ENCODE data around the gene TGFA. TPM values are rescaled to one million over a fixed set of nuclear protein-coding genes. Genes with fewer than 3 reads are reported as not detected.

TGFA gene
- total RNA-seq (2021) = 27.7 and 36.4 TPM in 2 replicates
- percentile 89 among the genes with signal in this experiment for Bru-seq, nascent RNA
- BruChase-seq, experiment 1, labeled RNA remaining after a 2-hour chase = percentile 85 among the genes with signal in this experiment
- percentile 77 among the genes with signal in this experiment for BruChase-seq, experiment 2, labeled RNA remaining after a 6-hour chase
- long read RNA-seq, full-length matches to known transcripts = 19 of 33 reads
- long read RNA-seq, partial matches to known transcripts = 1 of 33 reads
- long read RNA-seq, other reads (novel, unspliced or antisense) = 13 of 33 reads

GRCh38 chr2:70553584-70554337, at the start of gene TGFA:
Gene TGFA (minus strand): TSS chr2:70553826. CDS start chr2:70553767, 59 bp downstream.
- H3K4me3 ChIP-seq = peak within 1 kb of the TSS; percentile 99
- no peaks in the 10 kb centered on the region for H3K9me2 ChIP-seq (ENCODE audit: insufficient read depth)
- ChIA-PET POLR2A (ENCODE audit: unreplicated experiment) (interaction anchor here (0.5 to 0.7 kb wide), 2 partner anchors 213 to 640 kb away, joined by 3 to 4 read pairs; no protein-coding TSS in a partner anchor), CTCF (interaction anchor here (0.6 to 0.7 kb wide), 3 partner anchors 66 to 80 kb away, joined by 3 to 9 read pairs (median 4); no protein-coding TSS in a partner anchor)
- TF ChIP-seq CTCF (conservative IDR thresholded peaks at IDR 0.05) (peak; percentile 86), EZH2 (IDR thresholded peaks at IDR 0.05; ENCODE audit: low read depth) (no peak)
- H3K79me2 ChIP-seq (ENCODE audit: low read depth) = peaks cover 52% of the 10 kb centered on the region
- H3K27me3 ChIP-seq (ENCODE audit: insufficient read depth, low read depth) = no peaks in the 10 kb centered on the region
- DNase-seq = peak; percentile 83 to 98
- intact Hi-C loops (cut with micrococcal nuclease; ENCODE audit: unreplicated experiment) = loop anchor here (1.0 to 5.0 kb wide), 8 partner anchors 44 to 251 kb away; partner anchors contain the start of gene FAM136A
- H3K9me3 ChIP-seq (ENCODE audit: insufficient read depth, low read depth) = no peaks in the 10 kb centered on the region
- peak within 1 kb of the TSS; percentile 75 for H2AFZ ChIP-seq
- no TSS peak for BruUV-seq (replicated peaks)
- peaks cover 50% of the 10 kb centered on the region for H3K4me1 ChIP-seq (replicated peaks; ENCODE audit: insufficient read depth)
- H3F3A ChIP-seq (ENCODE audit: insufficient read depth, low read depth) = peaks cover 15% of the 10 kb centered on the region; the same call in 1 of the 2 replicates
- H3K27ac ChIP-seq = peak within 1 kb of the TSS; percentile 98
- peak within 1 kb of the TSS; percentile 86 for H3K4me2 ChIP-seq
- no peaks in the 10 kb centered on the region for H3K36me3 ChIP-seq (ENCODE audit: low read depth)
- H4K20me1 ChIP-seq (ENCODE audit: insufficient read depth) = no peaks in the 10 kb centered on the region

- CTCF ChIA-PET = no interaction called here
- BruUV-seq (replicated peaks) = no TSS peak
Observed at GRCh38 chr2:70603066-70603465, 49.4 kb upstream of the TGFA start.

More at GRCh38 chr2:70603066-70603465, 49.4 kb upstream of the TGFA start:
- POLR2A ChIA-PET (ENCODE audit: unreplicated experiment) = no interaction called here
- intact Hi-C loops (cut with micrococcal nuclease; ENCODE audit: unreplicated experiment) = no loop called here
- Histone ChIP-seq H3K4me3 (no peak overlapping the region), H3K27me3 (ENCODE audit: insufficient read depth, low read depth) (no peaks in the 10 kb centered on the region), H3K9me2 (ENCODE audit: insufficient read depth) (no peaks in the 10 kb centered on the region), H4K20me1 (ENCODE audit: insufficient read depth) (no peaks in the 10 kb centered on the region), H3K4me2 (no peak overlapping the region), H3K9me3 (ENCODE audit: insufficient read depth, low read depth) (0 out of 2 replicates have a peak, but pooled peaks cover 4% of the 10 kb centered on the region), H3K4me1 (replicated peaks; ENCODE audit: insufficient read depth) (no peaks in the 10 kb centered on the region), H2AFZ (no peak overlapping the region), H3F3A (ENCODE audit: insufficient read depth, low read depth) (no peaks in the 10 kb centered on the region), H3K36me3 (ENCODE audit: low read depth) (no peaks in the 10 kb centered on the region), H3K79me2 (ENCODE audit: low read depth) (no peaks in the 10 kb centered on the region), H3K27ac (no peak overlapping the region)
- TF ChIP-seq EZH2 (IDR thresholded peaks at IDR 0.05; ENCODE audit: low read depth) (no peak), CTCF (conservative IDR thresholded peaks at IDR 0.05) (peak; percentile 37; the same call in 1 of the 2 replicates)
- no peak for DNase-seq
